ENCODE results near the gene APEH. TPM values are rescaled to one million over a fixed set of nuclear protein-coding genes. Genes with fewer than 3 reads are reported as not detected.

The APEH gene
- total and polyA plus RNA-seq, 10 of the 15 experiments (the other 5 are each of a cell fraction or from before 2014, with no cell fraction given) = 74.4 to 214 (median 131) TPM

DNA sequence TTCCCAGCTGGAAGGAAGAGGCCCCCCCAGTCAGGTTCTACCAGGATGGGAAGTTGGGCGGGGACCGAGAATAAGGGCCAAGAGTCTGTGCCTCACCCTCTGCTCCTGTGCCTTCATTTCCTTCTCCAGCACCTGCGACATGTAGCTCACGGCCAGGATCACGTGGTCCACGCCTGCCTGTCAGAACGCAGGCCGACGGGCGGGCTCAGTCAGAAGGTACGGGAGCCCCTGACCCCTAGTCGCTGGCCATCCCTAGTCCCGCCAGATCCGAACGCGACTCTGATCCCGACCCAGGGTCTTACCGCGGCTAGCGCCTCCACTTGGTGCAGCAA is 49.1 kb downstream of the APEH start (continued):
- TF ChIP-seq, protein P1, sequence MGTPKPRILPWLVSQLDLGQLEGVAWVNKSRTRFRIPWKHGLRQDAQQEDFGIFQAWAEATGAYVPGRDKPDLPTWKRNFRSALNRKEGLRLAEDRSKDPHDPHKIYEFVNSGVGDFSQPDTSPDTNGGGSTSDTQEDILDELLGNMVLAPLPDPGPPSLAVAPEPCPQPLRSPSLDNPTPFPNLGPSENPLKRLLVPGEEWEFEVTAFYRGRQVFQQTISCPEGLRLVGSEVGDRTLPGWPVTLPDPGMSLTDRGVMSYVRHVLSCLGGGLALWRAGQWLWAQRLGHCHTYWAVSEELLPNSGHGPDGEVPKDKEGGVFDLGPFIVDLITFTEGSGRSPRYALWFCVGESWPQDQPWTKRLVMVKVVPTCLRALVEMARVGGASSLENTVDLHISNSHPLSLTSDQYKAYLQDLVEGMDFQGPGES (IDR thresholded peaks at IDR 0.05) = no peak
- no peak for TF ChIP-seq EP300 (IDR thresholded peaks at IDR 0.05; ENCODE audit: borderline replicate concordance in 1 of 2, control insufficient read depth in 1 of 2, low read depth in 2 of 2, low read length in 2 of 2)
- no peak for TF ChIP-seq HDAC2 (IDR thresholded peaks at IDR 0.05)
- TF ChIP-seq PBX3 (IDR thresholded peaks at IDR 0.05; ENCODE audit: insufficient replicate concordance, low read depth, low read length) = peak; percentile 52
- peak; percentile 91 for TF ChIP-seq USF1 (IDR thresholded peaks at IDR 0.05; ENCODE audit: borderline replicate concordance, extremely low read length, insufficient read depth, low read depth, low read length)
- TF ChIP-seq PAX5 (IDR thresholded peaks at IDR 0.05; ENCODE audit: borderline replicate concordance, low read depth, low read length) = 0 out of 2 replicates have a peak, but pooled peaks have one; percentile 12
- TF ChIP-seq, protein P2, sequence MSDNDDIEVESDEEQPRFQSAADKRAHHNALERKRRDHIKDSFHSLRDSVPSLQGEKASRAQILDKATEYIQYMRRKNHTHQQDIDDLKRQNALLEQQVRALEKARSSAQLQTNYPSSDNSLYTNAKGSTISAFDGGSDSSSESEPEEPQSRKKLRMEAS (IDR thresholded peaks at IDR 0.05; ENCODE audit: low read depth, low read length) = peak; percentile 70; the same call in 1 of the 2 replicates
- TF ChIP-seq, protein P3, sequence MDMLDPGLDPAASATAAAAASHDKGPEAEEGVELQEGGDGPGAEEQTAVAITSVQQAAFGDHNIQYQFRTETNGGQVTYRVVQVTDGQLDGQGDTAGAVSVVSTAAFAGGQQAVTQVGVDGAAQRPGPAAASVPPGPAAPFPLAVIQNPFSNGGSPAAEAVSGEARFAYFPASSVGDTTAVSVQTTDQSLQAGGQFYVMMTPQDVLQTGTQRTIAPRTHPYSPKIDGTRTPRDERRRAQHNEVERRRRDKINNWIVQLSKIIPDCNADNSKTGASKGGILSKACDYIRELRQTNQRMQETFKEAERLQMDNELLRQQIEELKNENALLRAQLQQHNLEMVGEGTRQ (IDR thresholded peaks at IDR 0.05; ENCODE audit: borderline replicate concordance, low read depth, low read length) = peak; percentile 61
- no peak for TF ChIP-seq TARDBP (IDR thresholded peaks at IDR 0.05; ENCODE audit: borderline replicate concordance)
- no peak for TF ChIP-seq YBX1 (IDR thresholded peaks at IDR 0.05)
- TF ChIP-seq SPI1 (IDR thresholded peaks at IDR 0.05; ENCODE audit: borderline replicate concordance, insufficient read depth, low read depth, low read length) = no peak
- TF ChIP-seq PKNOX1 (IDR thresholded peaks at IDR 0.05) = peak; percentile 81
- 0 out of 2 replicates have a peak, but pooled peaks have one; percentile 4 for TF ChIP-seq CBFB (IDR thresholded peaks at IDR 0.05; ENCODE audit: low read depth)
- TF ChIP-seq HDGF (IDR thresholded peaks at IDR 0.05) = no peak
- TF ChIP-seq CEBPB (IDR thresholded peaks at IDR 0.05; ENCODE audit: borderline replicate concordance in 1 of 2, low read depth in 2 of 2, low read length in 2 of 2) = no peak
- no peak for TF ChIP-seq ZBTB40 (IDR thresholded peaks at IDR 0.05; ENCODE audit: borderline replicate concordance)
- no peak for TF ChIP-seq WRNIP1 (IDR thresholded peaks at IDR 0.05; ENCODE audit: borderline replicate concordance, low read depth, low read length)
- TF ChIP-seq SREBF2 (IDR thresholded peaks at IDR 0.05; ENCODE audit: low read length) = no peak
- peak; percentile 81 for TF ChIP-seq NFYB (IDR thresholded peaks at IDR 0.05; ENCODE audit: insufficient read depth, low read depth, low read length)
- no peak for TF ChIP-seq ZNF274 (IDR thresholded peaks at IDR 0.05; ENCODE audit: insufficient read depth, insufficient read length)

Data from GM12878 (cell line).